HFFc6 (cell line): Measurements from ENCODE around the gene NSD1. TPM values are rescaled to one million over a fixed set of nuclear protein-coding genes. Genes with fewer than 3 reads are reported as not detected.

Experiments
- DNase-seq: peaks from one replicate; pipeline ENCODE4 v3.0.0-alpha.2; 2018
- H3K27ac Mint-ChIP-seq: 2 replicates; pipeline ENCODE4 v1.8.0; 2020; ENCODE audit warnings: mild to moderate bottlenecking, mixed read lengths
- H3K27me3 Mint-ChIP-seq: 2 replicates; pipeline ENCODE4 v1.8.0; 2021; ENCODE audit warnings: mild to moderate bottlenecking, moderate library complexity, mixed read lengths; ENCODE audit not compliant: insufficient read depth
- H3K36me3 Mint-ChIP-seq: 2 replicates; pipeline ENCODE4 v1.8.0; 2021; ENCODE audit warnings: low read depth, mixed read lengths
- H3K4me1 Mint-ChIP-seq: 2 replicates; pipeline ENCODE4 v1.8.0; 2020; ENCODE audit warnings: low read depth, mixed read lengths
- H3K4me3 Mint-ChIP-seq: 2 replicates; pipeline ENCODE4 v1.8.0; 2020; ENCODE audit warnings: mild to moderate bottlenecking, moderate library complexity, mixed read lengths
- H3K9me3 Mint-ChIP-seq: 2 replicates; pipeline ENCODE4 v1.8.0; 2020; ENCODE audit warnings: mild to moderate bottlenecking, mixed read lengths
- CTCF ChIP-seq: fragments of 200-600 bp; sonication (generic); IDR thresholded peaks from 2 replicates; pipeline ENCODE4 v1.5.0; 2021; ENCODE audit warnings: antibody characterized with exemption, mild to moderate bottlenecking
- total RNA-seq, 6 experiments: library from RNA; stranded (reverse); fragmentation: NEBNext Ultra II Directional; extraction: Animal tissue kit (Norgen Biotek cat#: 25700); gene quantifications; 2 replicates in 1 of 6; 3 replicates in 5 of 6; pipeline ENCODE4 v1.2.3, GENCODE V29; 2021

Gene NSD1
- total RNA-seq, 6 experiments from 2014 or later: 42.6 to 56.4 (median 48.4) TPM

- TF ChIP-seq CTCF: no peak
- DNase-seq: no peak
- Mint-ChIP-seq H3K4me3 (no peak overlapping the region), H3K9me3 (no peaks in the 10 kb centered on the region), H3K4me1 (peaks cover 13% of the 10 kb centered on the region), H3K27me3 (no peaks in the 10 kb centered on the region; the same call in 1 of the 2 replicates), H3K27ac (no peak overlapping the region), H3K36me3 (peaks cover 8% of the 10 kb centered on the region)
These were observed 197.6 kb downstream of the NSD1 start for GRCh38 chr5:177330991-177331842.

GRCh38 chr5:177332031-177332895 lies 198.7 kb downstream of the NSD1 start:
- DNase-seq: no peak
- H3K36me3 Mint-ChIP-seq: peaks cover 8% of the 10 kb centered on the region; the same call in 1 of the 2 replicates
- H3K4me1 Mint-ChIP-seq: peaks cover 7% of the 10 kb centered on the region
- no peak overlapping the region for H3K27ac Mint-ChIP-seq
- no peak overlapping the region for H3K4me3 Mint-ChIP-seq
- H3K9me3 Mint-ChIP-seq: no peaks in the 10 kb centered on the region
- no peaks in the 10 kb centered on the region; the same call in 1 of the 2 replicates for H3K27me3 Mint-ChIP-seq
- no peak for TF ChIP-seq CTCF

- H3K9me3 Mint-ChIP-seq: no peaks in the 10 kb centered on the region
- TF ChIP-seq CTCF: no peak
- H3K27ac Mint-ChIP-seq: no peak overlapping the region
- no peak for DNase-seq
- H3K27me3 Mint-ChIP-seq: no peaks in the 10 kb centered on the region
- peaks cover 8% of the 10 kb centered on the region; the same call in 1 of the 2 replicates for H3K36me3 Mint-ChIP-seq
- H3K4me3 Mint-ChIP-seq: no peak overlapping the region
- H3K4me1 Mint-ChIP-seq: peaks cover 2% of the 10 kb centered on the region
These were observed 199.3 kb downstream of the NSD1 start for GRCh38 chr5:177332896-177333260.

GRCh38 chr5:177333420-177334154 lies 200.0 kb downstream of the NSD1 start:
- H3K4me3 Mint-ChIP-seq: no peak overlapping the region
- H3K27me3 Mint-ChIP-seq: no peaks in the 10 kb centered on the region
- peaks cover 8% of the 10 kb centered on the region; the same call in 1 of the 2 replicates for H3K36me3 Mint-ChIP-seq
- H3K4me1 Mint-ChIP-seq: no peaks in the 10 kb centered on the region
- no peaks in the 10 kb centered on the region for H3K9me3 Mint-ChIP-seq
- no peak for TF ChIP-seq CTCF
- no peak for DNase-seq
- no peak overlapping the region for H3K27ac Mint-ChIP-seq

- H3K27me3 Mint-ChIP-seq: no peaks in the 10 kb centered on the region
These were observed 200.6 kb downstream of the NSD1 start for GRCh38 chr5:177334155-177334551.

More at GRCh38 chr5:177334155-177334551, 200.6 kb downstream of the NSD1 start:
- H3K27ac Mint-ChIP-seq: no peak overlapping the region
- no peaks in the 10 kb centered on the region for H3K9me3 Mint-ChIP-seq
- peaks cover 8% of the 10 kb centered on the region; the same call in 1 of the 2 replicates for H3K36me3 Mint-ChIP-seq
- TF ChIP-seq CTCF: no peak
- no peaks in the 10 kb centered on the region for H3K4me1 Mint-ChIP-seq
- no peak for DNase-seq
- no peak overlapping the region for H3K4me3 Mint-ChIP-seq
